Measurements from ENCODE around the gene STOX2.

- TF ChIP-seq, protein P1, sequence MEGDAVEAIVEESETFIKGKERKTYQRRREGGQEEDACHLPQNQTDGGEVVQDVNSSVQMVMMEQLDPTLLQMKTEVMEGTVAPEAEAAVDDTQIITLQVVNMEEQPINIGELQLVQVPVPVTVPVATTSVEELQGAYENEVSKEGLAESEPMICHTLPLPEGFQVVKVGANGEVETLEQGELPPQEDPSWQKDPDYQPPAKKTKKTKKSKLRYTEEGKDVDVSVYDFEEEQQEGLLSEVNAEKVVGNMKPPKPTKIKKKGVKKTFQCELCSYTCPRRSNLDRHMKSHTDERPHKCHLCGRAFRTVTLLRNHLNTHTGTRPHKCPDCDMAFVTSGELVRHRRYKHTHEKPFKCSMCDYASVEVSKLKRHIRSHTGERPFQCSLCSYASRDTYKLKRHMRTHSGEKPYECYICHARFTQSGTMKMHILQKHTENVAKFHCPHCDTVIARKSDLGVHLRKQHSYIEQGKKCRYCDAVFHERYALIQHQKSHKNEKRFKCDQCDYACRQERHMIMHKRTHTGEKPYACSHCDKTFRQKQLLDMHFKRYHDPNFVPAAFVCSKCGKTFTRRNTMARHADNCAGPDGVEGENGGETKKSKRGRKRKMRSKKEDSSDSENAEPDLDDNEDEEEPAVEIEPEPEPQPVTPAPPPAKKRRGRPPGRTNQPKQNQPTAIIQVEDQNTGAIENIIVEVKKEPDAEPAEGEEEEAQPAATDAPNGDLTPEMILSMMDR (IDR thresholded peaks at IDR 0.05; ENCODE audit: low read depth, low read length), result no peak
- TF ChIP-seq EZH2phosphoT487 (IDR thresholded peaks at IDR 0.05; ENCODE audit: low read depth), result no peak
These were observed 31.5 kb upstream of the STOX2 start for GRCh38 chr4:183873409-183874185.

Data from OCI-LY3 (cell line).